PC-9 (cell line): ENCODE data around the gene ZNF804A. TPM values are rescaled to one million over a fixed set of nuclear protein-coding genes. Genes with fewer than 3 reads are reported as not detected.

ENCODE experiments used
- BruUV-seq: library from RNA; stranded (reverse); fragments of 400-500 nt; replicated peaks from 2 replicates; lab custom pipeline; 2021; lab: Mats Ljungman, UMichigan
- CTCF ChIA-PET: fragments of 300-600 bp; sonication (Branson Sonifier 250); formaldehyde crosslinking; loops from one replicate; lab custom pipeline; 2022; ENCODE audit warnings: antibody characterized with exemption; lab: Charles Lee
- POLR2A ChIA-PET: fragments of 300-600 bp; sonication (Branson Sonifier 250); formaldehyde crosslinking; loops from one replicate; lab custom pipeline; 2022; ENCODE audit warnings: antibody characterized with exemption; ENCODE audit not compliant: unreplicated experiment; lab: Charles Lee
- DNase-seq, 2 experiments: peaks; one replicate each; pipeline versions ENCODE4 v3.0.0 to v3.0.0-alpha.2; 2015 to 2022; ENCODE audit warnings: mixed read lengths in 1 of 2
- H2AFZ ChIP-seq: fragments of 200-600 bp; sonication (generic); 2 replicates; pipeline ENCODE4 v1.8.1; 2017; ENCODE audit warnings: antibody characterized with exemption
- H3F3A ChIP-seq: fragments of 200-600 bp; sonication (generic); 2 replicates; pipeline ENCODE4 v1.8.1; 2017; ENCODE audit warnings: antibody characterized with exemption, mild to moderate bottlenecking, low read depth; ENCODE audit not compliant: insufficient read depth
- H3K27ac ChIP-seq: fragments of 200-600 bp; sonication (generic); 2 replicates; pipeline ENCODE4 v1.6.1; 2016; ENCODE audit warnings: mixed run types
- H3K27me3 ChIP-seq: fragments of 200-600 bp; sonication (generic); 2 replicates; pipeline ENCODE4 v1.6.1; 2016; ENCODE audit warnings: low read depth, mixed run types; ENCODE audit not compliant: insufficient read depth
- H3K36me3 ChIP-seq: fragments of 200-600 bp; sonication (generic); 2 replicates; pipeline ENCODE4 v1.6.1; 2016; ENCODE audit warnings: low read depth, mixed run types
- H3K4me1 ChIP-seq: fragments of 200-600 bp; sonication (generic); replicated peaks from 2 replicates; pipeline ENCODE4 v1.6.1; 2016; ENCODE audit warnings: mixed run types; ENCODE audit not compliant: insufficient read depth
- H3K4me2 ChIP-seq: fragments of 200-600 bp; sonication (generic); 2 replicates; pipeline ENCODE4 v1.6.1; 2017; ENCODE audit warnings: mixed run types
- H3K4me3 ChIP-seq: fragments of 200-600 bp; sonication (generic); 2 replicates; pipeline ENCODE4 v1.6.1; 2016; ENCODE audit warnings: mixed run types
- H3K79me2 ChIP-seq: fragments of 200-600 bp; sonication (generic); 2 replicates; pipeline ENCODE4 v1.6.1; 2017; ENCODE audit warnings: low read depth, mixed run types
- H3K9me2 ChIP-seq: fragments of 200-600 bp; sonication (generic); 2 replicates; pipeline ENCODE4 v1.8.1; 2017; ENCODE audit warnings: mild to moderate bottlenecking; ENCODE audit not compliant: insufficient read depth
- H3K9me3 ChIP-seq: fragments of 200-600 bp; sonication (generic); 2 replicates; pipeline ENCODE4 v1.8.1; 2016; ENCODE audit warnings: low read depth; ENCODE audit not compliant: insufficient read depth
- H4K20me1 ChIP-seq: fragments of 200-600 bp; sonication (generic); 2 replicates; pipeline ENCODE4 v1.8.1; 2017; ENCODE audit not compliant: insufficient read depth
- CTCF ChIP-seq: fragments of 200-600 bp; sonication (generic); conservative IDR thresholded peaks from 2 replicates; pipeline ENCODE4 v1.6.1; 2017; ENCODE audit warnings: mixed run types, antibody characterized with exemption, mild to moderate bottlenecking, moderate library complexity
- EZH2 ChIP-seq: fragments of 200-600 bp; sonication (generic); IDR thresholded peaks from 2 replicates; pipeline ENCODE4 v1.8.0; 2017; ENCODE audit warnings: antibody characterized with exemption, low read depth
- intact Hi-C: fragments of 100-400 bp; cut with micrococcal nuclease; formaldehyde crosslinking; loops from one replicate; pipeline ENCODE4 v1.10.0; 2022; ENCODE audit not compliant: unreplicated experiment
- total RNA-seq: library from RNA; stranded (reverse); gene quantifications from 2 replicates; pipeline ENCODE4 v1.2.3, GENCODE V29; 2021

Gene ZNF804A
- total RNA-seq, 1 experiment from 2014 or later, result not detected

- Histone ChIP-seq H3F3A (no peaks in the 10 kb centered on the region), H3K4me2 (no peak overlapping the region), H3K4me3 (no peak overlapping the region), H3K9me2 (no peaks in the 10 kb centered on the region), H3K4me1 (no peaks in the 10 kb centered on the region), H3K27ac (no peak overlapping the region), H3K79me2 (no peaks in the 10 kb centered on the region), H3K9me3 (no peaks in the 10 kb centered on the region), H4K20me1 (no peaks in the 10 kb centered on the region), H2AFZ (no peak overlapping the region), H3K27me3 (no peaks in the 10 kb centered on the region), H3K36me3 (no peaks in the 10 kb centered on the region)
- no peak for TF ChIP-seq CTCF
- no peak for TF ChIP-seq EZH2
- CTCF ChIA-PET, result no interaction called here
- DNase-seq, result no peak
- POLR2A ChIA-PET, result no interaction called here
- no TSS peak for BruUV-seq
- intact Hi-C loops, result no loop called here
Observed at GRCh38 chr2:184633726-184634125, 35.4 kb downstream of the ZNF804A start.

GRCh38 chr2:184637781-184638180 lies 39.5 kb downstream of the ZNF804A start:
- POLR2A ChIA-PET, result no interaction called here
- CTCF ChIA-PET, result no interaction called here
- Histone ChIP-seq H3K9me2 (no peaks in the 10 kb centered on the region), H3F3A (no peaks in the 10 kb centered on the region), H3K4me1 (no peaks in the 10 kb centered on the region), H4K20me1 (no peaks in the 10 kb centered on the region), H3K27me3 (no peaks in the 10 kb centered on the region), H3K4me2 (no peak overlapping the region), H3K9me3 (no peaks in the 10 kb centered on the region), H3K27ac (no peak overlapping the region), H2AFZ (no peak overlapping the region), H3K79me2 (no peaks in the 10 kb centered on the region), H3K36me3 (no peaks in the 10 kb centered on the region), H3K4me3 (no peak overlapping the region)
- DNase-seq, result no peak
- BruUV-seq, result no TSS peak
- TF ChIP-seq CTCF (no peak), EZH2 (no peak)
- intact Hi-C loops, result no loop called here

GRCh38 chr2:184644685-184645084 lies 46.4 kb downstream of the ZNF804A start:
- H3K4me2 ChIP-seq, result no peak overlapping the region
- H3K27me3 ChIP-seq, result no peaks in the 10 kb centered on the region
- no peak overlapping the region for H3K27ac ChIP-seq
- H3K79me2 ChIP-seq, result no peaks in the 10 kb centered on the region
- no peaks in the 10 kb centered on the region for H3F3A ChIP-seq
- H4K20me1 ChIP-seq, result no peaks in the 10 kb centered on the region
- H2AFZ ChIP-seq, result no peak overlapping the region
- TF ChIP-seq EZH2 (no peak), CTCF (no peak)
- no peaks in the 10 kb centered on the region for H3K9me2 ChIP-seq
- intact Hi-C loops, result no loop called here
- DNase-seq, result no peak
- no peaks in the 10 kb centered on the region for H3K9me3 ChIP-seq
- H3K4me1 ChIP-seq, result no peaks in the 10 kb centered on the region
- ChIA-PET POLR2A (no interaction called here), CTCF (no interaction called here)
- no TSS peak for BruUV-seq
- H3K4me3 ChIP-seq, result no peak overlapping the region
- no peaks in the 10 kb centered on the region for H3K36me3 ChIP-seq
